H1 (cell line): ENCODE measurements around the gene OSBPL3. TPM values are rescaled to one million over a fixed set of nuclear protein-coding genes. Genes with fewer than 3 reads are reported as not detected.

Experiments
- CTCF ChIA-PET: fragments of 300-600 bp; sonication (Branson Sonifier 250); formaldehyde crosslinking; loops from one replicate; lab custom pipeline; 2021; ENCODE audit not compliant: partially characterized antibody; lab: Charles Lee
- POLR2A ChIA-PET: fragments of 300-600 bp; sonication (Branson Sonifier 250); formaldehyde crosslinking; loops from one replicate; lab custom pipeline; 2021; ENCODE audit warnings: inconsistent platforms; ENCODE audit not compliant: partially characterized antibody; lab: Charles Lee
- DNase-seq, 2 experiments: peaks; one replicate each; pipeline versions ENCODE4 v3.0.0 to v3.0.0-alpha.2; 2010 to 2022; ENCODE audit warnings: low spot score in 2 of 2, low read depth in 1 of 2, mixed read lengths in 1 of 2
- FAIRE-seq: peaks from 2 replicates; lab custom pipeline; 2011; peaks lifted over from hg19 to GRCh38; lab: Jason Lieb, UNC
- H2AFZ ChIP-seq: 2 replicates; pipeline ENCODE4 v1.8.1; 2012; ENCODE audit warnings: low read length, inconsistent platforms
- H2AK5ac ChIP-seq: 2 replicates; pipeline ENCODE4 v1.6.1; 2013; ENCODE audit warnings: low read depth, low read length
- H2BK120ac ChIP-seq: replicated peaks from 2 replicates; pipeline ENCODE3; 2013; ENCODE audit warnings: low read depth, low read length, inconsistent platforms
- H2BK12ac ChIP-seq: 2 replicates; pipeline ENCODE4 v1.6.1; 2013; ENCODE audit warnings: low read depth, low read length
- H2BK15ac ChIP-seq: 2 replicates; pipeline ENCODE4 v1.6.1; 2013; ENCODE audit warnings: low read length
- H2BK20ac ChIP-seq: 2 replicates; pipeline ENCODE4 v1.6.1; 2013; ENCODE audit warnings: low read length
- H2BK5ac ChIP-seq: 2 replicates; pipeline ENCODE4 v1.6.1; 2013; ENCODE audit warnings: low read depth, low read length
- H3K14ac ChIP-seq: 2 replicates; pipeline ENCODE4 v1.6.1; 2013; ENCODE audit warnings: inconsistent platforms; ENCODE audit not compliant: insufficient read length
- H3K18ac ChIP-seq: 2 replicates; pipeline ENCODE4 v1.6.1; 2013; ENCODE audit warnings: low read length; ENCODE audit errors: extremely low read depth
- H3K23ac ChIP-seq: 2 replicates; pipeline ENCODE4 v1.6.1; 2013; ENCODE audit warnings: inconsistent platforms; ENCODE audit not compliant: insufficient read length
- H3K23me2 ChIP-seq: 2 replicates; pipeline ENCODE4 v1.6.1; 2013; ENCODE audit warnings: low read depth, low read length
- H3K27ac ChIP-seq: 2 replicates; pipeline ENCODE4 v1.6.1; 2011; ENCODE audit warnings: low read depth, low read length, inconsistent platforms
- H3K27me3 ChIP-seq, 4 experiments: replicated peaks in 1 of 4; 1 replicate in 1 of 4; 2 replicates in 3 of 4; pipeline versions ENCODE4 v1.6.1 to v1.8.1; 2011 to 2013; ENCODE audit warnings: low read length in 3 of 4, mild to moderate bottlenecking in 3 of 4, inconsistent platforms in 2 of 4, mixed read lengths in 2 of 4, moderate library complexity in 1 of 4; ENCODE audit not compliant: control insufficient read depth in 3 of 4, insufficient read depth in 3 of 4; ENCODE audit errors: extremely low read depth in 1 of 4
- H3K36me3 ChIP-seq, 4 experiments: 2 replicates each; pipeline versions ENCODE4 v1.6.1 to v1.8.1; 2011 to 2013; ENCODE audit warnings: mild to moderate bottlenecking in 4 of 4, low read length in 3 of 4, moderate library complexity in 2 of 4, control low read depth in 1 of 4, inconsistent platforms in 1 of 4; ENCODE audit not compliant: insufficient read depth in 4 of 4, control insufficient read depth in 2 of 4
- H3K4ac ChIP-seq: replicated peaks from 2 replicates; pipeline ENCODE3; 2013; ENCODE audit warnings: low read length, low read depth, mixed read lengths, inconsistent platforms; ENCODE audit not compliant: insufficient read length
- H3K4me1 ChIP-seq, 4 experiments: replicated peaks in 1 of 4; 1 replicate in 1 of 4; 2 replicates in 3 of 4; pipeline versions ENCODE4 v1.6.1 to v1.8.1; 2011 to 2013; ENCODE audit warnings: low read length in 3 of 4, inconsistent platforms in 2 of 4, mixed read lengths in 1 of 4; ENCODE audit not compliant: insufficient read depth in 4 of 4, control insufficient read depth in 3 of 4
- H3K4me2 ChIP-seq, 2 experiments: 2 replicates each; pipeline versions ENCODE4 v1.6.1 to v1.8.1; 2011 to 2013; ENCODE audit warnings: low read depth in 2 of 2, low read length in 2 of 2, control low read depth in 1 of 2, inconsistent platforms in 1 of 2, mild to moderate bottlenecking in 1 of 2; ENCODE audit not compliant: insufficient read depth in 1 of 2
- H3K4me3 ChIP-seq, 4 experiments: fragments of 200-600, 300-600 bp in 1 of 4; sonication (generic), shearing (Covaris generic), sonication (Bioruptor Twin) in 1 of 4; 2 replicates each; pipeline versions ENCODE4 v1.5.1 to v1.8.1; 2011 to 2016; ENCODE audit warnings: low read length in 4 of 4, low read depth in 3 of 4, control low read depth in 2 of 4, inconsistent platforms in 2 of 4, mild to moderate bottlenecking in 2 of 4, mixed read lengths in 1 of 4, moderate library complexity in 1 of 4; ENCODE audit not compliant: insufficient read depth in 2 of 4; ENCODE audit errors: extremely low read depth in 1 of 4
- H3K56ac ChIP-seq: replicated peaks from 2 replicates; pipeline ENCODE3; 2013; ENCODE audit warnings: low read depth, mild to moderate bottlenecking, mixed read lengths, low read length, inconsistent platforms; ENCODE audit not compliant: insufficient read length
- H3K79me1 ChIP-seq: 2 replicates; pipeline ENCODE4 v1.6.1; 2013; ENCODE audit warnings: low read depth, low read length, control low read depth
- H3K79me2 ChIP-seq, 2 experiments: 2 replicates each; pipeline versions ENCODE4 v1.6.1 to v1.8.1; 2012 to 2013; ENCODE audit warnings: low read length in 2 of 2, mild to moderate bottlenecking in 2 of 2, inconsistent platforms in 1 of 2; ENCODE audit not compliant: insufficient read depth in 2 of 2, control insufficient read depth in 1 of 2
- H3K9ac ChIP-seq, 4 experiments: replicated peaks in 1 of 4; 1 replicate in 1 of 4; 2 replicates in 3 of 4; pipeline versions ENCODE4 v1.6.1 to v1.8.1; 2011 to 2013; ENCODE audit warnings: low read depth in 3 of 4, low read length in 3 of 4, control low read depth in 2 of 4, mild to moderate bottlenecking in 2 of 4, moderate library complexity in 2 of 4, inconsistent platforms in 1 of 4; ENCODE audit errors: extremely low read depth in 1 of 4
- H3K9me3 ChIP-seq, 2 experiments: 2 replicates each; pipeline versions ENCODE4 v1.6.1 to v1.8.1; 2012 to 2013; ENCODE audit warnings: mild to moderate bottlenecking in 2 of 2, moderate library complexity in 2 of 2, control low read depth in 1 of 2, inconsistent platforms in 1 of 2, low read depth in 1 of 2, low read length in 1 of 2, mixed read lengths in 1 of 2; ENCODE audit not compliant: insufficient read depth in 2 of 2
- H4K20me1 ChIP-seq, 2 experiments: replicated peaks in 1 of 2; 2 replicates each; pipeline versions ENCODE3 to v1.8.1; 2011 to 2013; ENCODE audit warnings: inconsistent platforms in 2 of 2, low read length in 2 of 2, mild to moderate bottlenecking in 1 of 2; ENCODE audit not compliant: insufficient read depth in 2 of 2, control insufficient read depth in 1 of 2
- H4K5ac ChIP-seq: 2 replicates; pipeline ENCODE4 v1.6.1; 2013; ENCODE audit warnings: low read length, low read depth, mixed read lengths, inconsistent platforms; ENCODE audit not compliant: insufficient read length
- H4K8ac ChIP-seq: 2 replicates; pipeline ENCODE4 v1.8.0; 2013; ENCODE audit warnings: mild to moderate bottlenecking, moderate library complexity, low read length, inconsistent platforms; ENCODE audit not compliant: insufficient read depth; ENCODE audit errors: extremely low read depth
- H4K91ac ChIP-seq: replicated peaks from 2 replicates; pipeline ENCODE3; 2013; ENCODE audit warnings: low read length, mixed read lengths, inconsistent platforms; ENCODE audit not compliant: insufficient read length
- ATF3 ChIP-seq: IDR thresholded peaks from 2 replicates; pipeline ENCODE4 v1.6.1; 2011; ENCODE audit warnings: low read depth, mild to moderate bottlenecking, low read length; ENCODE audit not compliant: insufficient read depth
- CREB1 ChIP-seq: IDR thresholded peaks from 2 replicates; pipeline ENCODE4 v1.6.1; 2012; ENCODE audit warnings: inconsistent platforms
- E2F6 ChIP-seq: IDR thresholded peaks from 2 replicates; pipeline ENCODE4 v1.6.1; 2012; ENCODE audit warnings: inconsistent platforms
- FOSL1 ChIP-seq: IDR thresholded peaks from 2 replicates; pipeline ENCODE4 v1.6.1; 2011; ENCODE audit warnings: mild to moderate bottlenecking, low read depth, low read length, moderate library complexity; ENCODE audit not compliant: insufficient read depth
- RNF2 ChIP-seq: fragments of 200-900, 300-1000 bp; sonication (generic); IDR thresholded peaks from 2 replicates; pipeline ENCODE4 v1.7.1; 2016; ENCODE audit warnings: borderline replicate concordance, low read depth, mild to moderate bottlenecking, antibody characterized with exemption, low read length; ENCODE audit not compliant: poor library complexity, severe bottlenecking; ENCODE audit errors: missing control alignments
- RXRA ChIP-seq: IDR thresholded peaks from 2 replicates; pipeline ENCODE4 v1.6.1; 2011; ENCODE audit warnings: low read depth, mild to moderate bottlenecking, low read length, moderate library complexity; ENCODE audit not compliant: insufficient read depth
- SIN3A ChIP-seq, 2 experiments: IDR thresholded peaks in 1 of 2; conservative IDR thresholded peaks in 1 of 2; 2 replicates each; pipeline ENCODE4 v1.6.1; 2011 to 2012; ENCODE audit warnings: low read length in 2 of 2, improper control_type of control experiment in 1 of 2, low read depth in 1 of 2, mild to moderate bottlenecking in 1 of 2
- SP1 ChIP-seq: IDR thresholded peaks from 2 replicates; pipeline ENCODE4 v1.6.1; 2011; ENCODE audit warnings: low read depth, low read length
- WGBS, 2 experiments: shearing (Covaris generic) in 1 of 2; methylation state at CpG; one replicate each; pipeline versions ENCODE4 v1.1.6 to v1.1.7; 2013 to 2015; ENCODE audit warnings: low lambda C conversion rate in 2 of 2, mixed read lengths in 2 of 2, inconsistent platforms in 1 of 2, low coverage in 1 of 2, missing lambda C conversion rate in 1 of 2; ENCODE audit not compliant: insufficient replicate concordance in 2 of 2, insufficient coverage in 1 of 2, insufficient read length in 1 of 2; ENCODE audit errors: extremely low coverage in 1 of 2, missing lambda C conversion rate in 1 of 2; 5-methylcytosine and 5-hydroxymethylcytosine counted together
- polyA plus RNA-seq, 7 experiments: library from polyadenylated mRNA; depleted of rRNA in 3 of 7; stranded (reverse) in 5 of 7; unstranded in 2 of 7; fragments of >200 nt in 5 of 7; fragments of 200-250 nt in 2 of 7; gene quantifications; 1 replicate in 5 of 7; 2 replicates in 1 of 7; 4 replicates in 1 of 7; pipeline versions ENCODE4 v1.2.1 to v1.2.3, GENCODE V29; 2011 to 2013; ENCODE audit warnings: missing spikeins in 2 of 7, mixed read lengths in 2 of 7
- total RNA-seq: library from RNA; stranded (reverse); fragmentation: NEBNext Ultra II Directional; extraction: Animal tissue kit (Norgen Biotek cat#: 25700); gene quantifications from 2 replicates; pipeline ENCODE4 v1.2.1, GENCODE V29; 2021

The OSBPL3 gene
- total and polyA plus RNA-seq, 2 of the 8 experiments (the other 6 are each of a cell fraction or from before 2014, with no cell fraction given): 2.8 to 13.9 TPM

GRCh38 chr7:24864214-24864817 is 115.7 kb downstream of the OSBPL3 start:
- Histone ChIP-seq H4K8ac (no peak overlapping the region), H3K4me1 (no peaks in the 10 kb centered on the region), H2BK120ac (no peak overlapping the region), H3K4ac (no peak overlapping the region), H4K91ac (no peak overlapping the region), H3K9me3 (no peaks in the 10 kb centered on the region), H3K23ac (no peak overlapping the region), H3K27me3 (no peaks in the 10 kb centered on the region), H3K56ac (no peak overlapping the region), H2AK5ac (no peak overlapping the region), H3K79me1 (no peaks in the 10 kb centered on the region), H3K14ac (no peak overlapping the region), H2BK5ac (no peak overlapping the region), H2BK15ac (no peak overlapping the region), H2BK20ac (no peak overlapping the region), H2AFZ (no peak overlapping the region), H3K79me2 (no peaks in the 10 kb centered on the region), H3K18ac (no peak overlapping the region), H3K4me3 (no peak overlapping the region), H3K36me3 (peaks cover 0 to 4% (median 0%) of the 10 kb centered on the region in 4 experiments; a peak in 1 of 8 replicates), H4K5ac (no peak overlapping the region), H3K23me2 (no peaks in the 10 kb centered on the region), H3K9ac (no peak overlapping the region), H2BK12ac (no peak overlapping the region), H3K4me2 (no peak overlapping the region), H3K27ac (no peak overlapping the region), H4K20me1 (no peaks in the 10 kb centered on the region)
- 88% methylated on average over 6 of the region's 6 CpGs; no CpG with 5 or more reads in 1 of the 2 experiments for WGBS, 2 experiments
- ChIA-PET POLR2A (no interaction called here), CTCF (no interaction called here)
- FAIRE-seq (no peak), DNase-seq (no peak)
- TF ChIP-seq FOSL1: no peak
- no peak for TF ChIP-seq CREB1
- TF ChIP-seq ATF3: no peak
- TF ChIP-seq SIN3A (conservative IDR thresholded peaks at IDR 0.05 in 1 of 2, IDR thresholded peaks at IDR 0.05 in 1 of 2; ENCODE audit: low read depth in 1 of 2, low read length in 2 of 2): no peak
- TF ChIP-seq SP1: no peak
- no peak for TF ChIP-seq RNF2
- TF ChIP-seq E2F6: no peak
- TF ChIP-seq RXRA: no peak
